HepG2 (cell line): ENCODE measurements around the gene SUSD4. TPM values are rescaled to one million over a fixed set of nuclear protein-coding genes. Genes with fewer than 3 reads are reported as not detected.

Experiments used
- ATAC-seq: fragments of 200-7000 bp; cut with Tn5 transposase; 3 replicates; pipeline ENCODE4 v1.9.1; 2020; ENCODE audit warnings: mild to moderate bottlenecking, moderate library complexity
- BruUV-seq: library from RNA; stranded (reverse); fragments of 400-500 nt; replicated peaks from 2 replicates; lab custom pipeline; 2021; lab: Mats Ljungman, UMichigan
- CTCF ChIA-PET: fragments of 300-600 bp; formaldehyde crosslinking; extraction: SDS; loops from one replicate; lab custom pipeline; 2021; ENCODE audit warnings: low total read pairs, inconsistent platforms, low intra/inter-chr PET ratio; lab: Yijun Ruan, JAX
- POLR2A ChIA-PET: fragments of 350-600 bp; sonication (Branson Sonifier 250); formaldehyde crosslinking; loops from one replicate; lab custom pipeline; 2020; ENCODE audit warnings: antibody characterized with exemption, inconsistent platforms; lab: Yijun Ruan, JAX
- DNase-seq: peaks from one replicate; pipeline ENCODE4 v3.0.0-alpha.2; 2015; ENCODE audit warnings: low spot score
- FAIRE-seq: peaks from 3 replicates; lab custom pipeline; 2011; peaks lifted over from hg19 to GRCh38; lab: Jason Lieb, UNC
- H2AFZ ChIP-seq: one replicate; pipeline ENCODE4 v1.6.1; 2011; ENCODE audit warnings: low read length, inconsistent platforms
- H3K27ac ChIP-seq: fragments of 300-600 bp; 3 replicates; pipeline ENCODE4 v1.8.0; 2011; ENCODE audit warnings: mixed run types, mild to moderate bottlenecking, mixed read lengths, low read length, inconsistent platforms; ENCODE audit not compliant: insufficient read depth; ENCODE audit errors: extremely low read length
- H3K27me3 ChIP-seq, 2 experiments: fragments of 200-600 bp in 1 of 2; 2 replicates in 1 of 2; 3 replicates in 1 of 2; pipeline versions ENCODE4 v1.6.0 to v1.8.0; 2011; ENCODE audit warnings: low read length in 2 of 2, mild to moderate bottlenecking in 2 of 2, moderate library complexity in 2 of 2, inconsistent platforms in 1 of 2; ENCODE audit not compliant: insufficient read depth in 2 of 2, control insufficient read depth in 1 of 2
- H3K36me3 ChIP-seq, 2 experiments: fragments of 200-600 bp in 1 of 2; replicated peaks in 1 of 2; 2 replicates in 1 of 2; 3 replicates in 1 of 2; pipeline versions ENCODE4 v1.5.1 to v1.8.0; 2011; ENCODE audit warnings: low read length in 2 of 2, inconsistent platforms in 1 of 2; ENCODE audit not compliant: insufficient read depth in 2 of 2, control insufficient read depth in 1 of 2
- H3K4me1 ChIP-seq: 2 replicates; pipeline ENCODE4 v1.5.1; 2012; ENCODE audit warnings: low read length, inconsistent platforms; ENCODE audit not compliant: insufficient read depth
- H3K4me2 ChIP-seq: 2 replicates; pipeline ENCODE4 v1.6.0; 2011; ENCODE audit warnings: low read depth, low read length, inconsistent platforms
- H3K4me3 ChIP-seq, 3 experiments: fragments of 200-600 bp in 1 of 3; sonication (generic), shearing (Covaris generic) in 1 of 3; replicated peaks in 1 of 3; 2 replicates each; pipeline ENCODE4 v1.5.1; 2011 to 2016; ENCODE audit warnings: low read length in 3 of 3, inconsistent platforms in 2 of 3, low read depth in 2 of 3, mild to moderate bottlenecking in 2 of 3, control low read depth in 1 of 3, mixed read lengths in 1 of 3; ENCODE audit not compliant: insufficient read depth in 1 of 3
- H3K79me2 ChIP-seq: one replicate; pipeline ENCODE4 v1.6.1; 2011; ENCODE audit warnings: low read length, inconsistent platforms; ENCODE audit not compliant: insufficient read depth
- H3K9ac ChIP-seq: 2 replicates; pipeline ENCODE4 v1.6.0; 2011; ENCODE audit warnings: mild to moderate bottlenecking, low read depth, low read length, inconsistent platforms; ENCODE audit not compliant: insufficient read depth
- H3K9me3 ChIP-seq: 2 replicates; pipeline ENCODE4 v1.5.1; 2012; ENCODE audit warnings: mild to moderate bottlenecking, low read length
- H4K20me1 ChIP-seq: 2 replicates; pipeline ENCODE4 v1.6.0; 2011; ENCODE audit warnings: inconsistent platforms, mild to moderate bottlenecking, low read length, moderate library complexity; ENCODE audit not compliant: insufficient read depth
- DBP ChIP-seq: sonication (generic); formaldehyde crosslinking; IDR thresholded peaks from 2 replicates; pipeline ENCODE4 v1.4.0; 2020; ENCODE audit warnings: missing genetic modification reagents; ENCODE audit errors: not compliant biosample characterization
- MED13 ChIP-seq: sonication (generic); formaldehyde crosslinking; IDR thresholded peaks from 2 replicates; pipeline ENCODE4 v1.5.0; 2020; ENCODE audit warnings: missing genetic modification reagents
- MYC ChIP-seq: sonication (generic); formaldehyde crosslinking; IDR thresholded peaks from 2 replicates; pipeline ENCODE4 v1.9.0; 2021; ENCODE audit warnings: missing genetic modification reagents, borderline replicate concordance
- PREB ChIP-seq: sonication (generic); formaldehyde crosslinking; IDR thresholded peaks from 2 replicates; pipeline ENCODE4 v1.4.0; 2020; ENCODE audit warnings: missing genetic modification reagents
- TAF15 ChIP-seq: fragments of 200-400 bp; formaldehyde crosslinking; IDR thresholded peaks from one replicate; pipeline ENCODE4 v1.6.1; 2018; ENCODE audit warnings: mild to moderate bottlenecking, low read depth, low read length; ENCODE audit not compliant: poor library complexity, severe bottlenecking
- TGIF2 ChIP-seq: IDR thresholded peaks from 2 replicates; pipeline ENCODE4 v1.6.1; 2016; ENCODE audit warnings: control low read depth, missing compliant biosample characterization
- ZFP37 ChIP-seq: sonication (generic); formaldehyde crosslinking; IDR thresholded peaks from 2 replicates; pipeline ENCODE4 v1.4.0; 2020; ENCODE audit warnings: missing genetic modification reagents, borderline replicate concordance
- ZNF124 ChIP-seq: sonication (generic); formaldehyde crosslinking; IDR thresholded peaks from 2 replicates; pipeline ENCODE4 v1.4.0; 2020; ENCODE audit warnings: missing genetic modification reagents
- ZNF329 ChIP-seq: sonication (generic); formaldehyde crosslinking; IDR thresholded peaks from 2 replicates; pipeline ENCODE4 v1.9.0; 2021; ENCODE audit warnings: low read depth, mild to moderate bottlenecking, missing genetic modification reagents
- ZNF414 ChIP-seq: sonication (generic); formaldehyde crosslinking; IDR thresholded peaks from 2 replicates; pipeline ENCODE4 v1.5.0; 2020; ENCODE audit warnings: missing genetic modification reagents
- ZNF570 ChIP-seq: sonication (generic); formaldehyde crosslinking; IDR thresholded peaks from 2 replicates; pipeline ENCODE4 v1.4.0; 2020; ENCODE audit warnings: mild to moderate bottlenecking, missing genetic modification reagents, borderline replicate concordance
- ZNF710 ChIP-seq: sonication (generic); formaldehyde crosslinking; IDR thresholded peaks from 2 replicates; pipeline ENCODE4 v1.5.0; 2020; ENCODE audit warnings: mild to moderate bottlenecking, missing genetic modification reagents, borderline replicate concordance
- ZNF816 ChIP-seq: sonication (generic); formaldehyde crosslinking; IDR thresholded peaks from 2 replicates; pipeline ENCODE4 v1.8.0; 2022; ENCODE audit warnings: missing genetic modification reagents, mild to moderate bottlenecking, borderline replicate concordance
- ZSCAN5A ChIP-seq: sonication (generic); formaldehyde crosslinking; IDR thresholded peaks from 2 replicates; pipeline ENCODE4 v1.8.0; 2022; ENCODE audit warnings: mild to moderate bottlenecking, missing genetic modification reagents, borderline replicate concordance
- WGBS: methylation state at CpG from one replicate; pipeline ENCODE4 v1.1.6; 2017; ENCODE audit warnings: low lambda C conversion rate; 5-methylcytosine and 5-hydroxymethylcytosine counted together
- in situ Hi-C: cut with HindIII; loops from 2 replicates; pipeline ENCODE4 v1.10.0; 2017; ENCODE audit warnings: low pct_unique_long_range_greater_than_20kb; ENCODE audit not compliant: extremely low pct_ligation_motif_present
- intact Hi-C: fragments of 100-400 bp; cut with micrococcal nuclease; formaldehyde crosslinking; loops from one replicate; pipeline ENCODE4 v1.10.0; 2022; ENCODE audit not compliant: unreplicated experiment
- polyA plus RNA-seq, 8 experiments: library from polyadenylated mRNA; depleted of rRNA in 3 of 8; stranded (reverse) in 7 of 8; unstranded in 1 of 8; fragments of >200 nt; fragmentation: Illumina TruSeq in 4 of 8; extraction: Trizol in 4 of 8; gene quantifications; 2 replicates each; pipeline versions ENCODE4 v1.2.1 to v1.2.3, GENCODE V29; 2011 to 2016; ENCODE audit warnings: low read depth in 4 of 8, missing spikeins in 1 of 8, mixed read lengths in 1 of 8; ENCODE audit not compliant: insufficient read depth in 1 of 8
- total RNA-seq, 5 experiments: library from RNA; depleted of rRNA; stranded (reverse); fragments of >200 nt; fragmentation: Illumina TruSeq; extraction: Trizol; gene quantifications; 2 replicates each; pipeline ENCODE4 v1.2.3, GENCODE V29; 2016; ENCODE audit warnings: low read depth in 1 of 5

SUSD4 gene
- total and polyA plus RNA-seq, 2 of the 13 experiments (the other 11 are each of a cell fraction or from before 2014, with no cell fraction given): not detected

GRCh38 chr1:223331301-223331700 lies 32.7 kb downstream of the SUSD4 start:
- Histone ChIP-seq H3K9ac (no peak overlapping the region), H2AFZ (no peak overlapping the region), H3K4me2 (no peak overlapping the region), H4K20me1 (no peaks in the 10 kb centered on the region), H3K27me3 (0 out of 5 replicates have a peak, but pooled peaks cover 0 to 6% of the 10 kb centered on the region in 2 experiments), H3K79me2 (no peaks in the 10 kb centered on the region), H3K27ac (no peak overlapping the region), H3K36me3 (no peaks in the 10 kb centered on the region), H3K4me3 (no peak overlapping the region), H3K9me3 (no peaks in the 10 kb centered on the region), H3K4me1 (no peaks in the 10 kb centered on the region)
- CTCF ChIA-PET: no interaction called here
- intact Hi-C loops: no loop called here
- FAIRE-seq (no peak), DNase-seq (no peak), ATAC-seq (no peak)
- WGBS: 21% methylated on average over 4 of the region's 4 CpGs
- BruUV-seq: no TSS peak
- POLR2A ChIA-PET: no interaction called here
- in situ Hi-C loops: no loop called here
- TF ChIP-seq PREB: no peak
- no peak for TF ChIP-seq ZNF570 (CRISPR knock-in tag)
- TF ChIP-seq ZNF816 (CRISPR knock-in tag): no peak
- no peak for TF ChIP-seq ZFP37 (CRISPR knock-in tag)
- TF ChIP-seq TAF15: no peak
- no peak for TF ChIP-seq ZNF710
- TF ChIP-seq ZNF414 (CRISPR knock-in tag): no peak
- no peak for TF ChIP-seq MED13 (CRISPR knock-in tag)
- TF ChIP-seq MYC (CRISPR knock-in tag): no peak
- no peak for TF ChIP-seq ZNF124
- no peak for TF ChIP-seq DBP (CRISPR knock-in tag)
- TF ChIP-seq ZNF329 (CRISPR knock-in tag): no peak
- no peak for TF ChIP-seq TGIF2 (CRISPR knock-in tag)
- TF ChIP-seq ZSCAN5A (CRISPR knock-in tag): no peak
